Measurements from ENCODE around the gene LEP.

GRCh38 chr7:128257458-128257857 is 16.4 kb downstream of the LEP start:
- TF ChIP-seq EZH2 (IDR thresholded peaks at IDR 0.05; ENCODE audit: insufficient read depth, poor library complexity, severe bottlenecking), result no peak
- TF ChIP-seq EZH2phosphoT487 (IDR thresholded peaks at IDR 0.05; ENCODE audit: insufficient read depth, low read depth), result no peak
